ENCODE measurements around the gene WDTC1. TPM values are rescaled to one million over a fixed set of nuclear protein-coding genes. Genes with fewer than 3 reads are reported as not detected.

Gene WDTC1
- total RNA-seq, 1 experiment from 2014 or later: 26.6 TPM

DNA sequence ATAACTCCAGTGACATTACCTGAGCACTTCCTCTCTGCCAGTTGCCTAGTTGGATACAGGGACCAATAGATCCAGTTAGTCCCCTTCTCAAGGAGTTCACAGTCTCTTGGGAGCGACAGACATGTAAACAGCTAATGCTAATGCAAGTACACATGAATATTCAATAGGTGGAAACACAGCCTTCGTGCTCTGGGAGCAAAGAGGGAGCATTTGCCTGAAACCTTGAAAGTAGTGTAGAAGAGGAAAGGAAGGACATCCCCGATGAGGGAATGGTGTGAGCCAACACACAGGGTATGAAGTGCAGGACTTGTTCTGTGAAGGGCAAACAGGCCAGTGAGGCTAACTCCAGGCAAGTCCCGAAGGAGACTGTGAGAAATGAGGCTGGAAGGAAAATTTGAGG is 83.7 kb downstream of the WDTC1 start:
- no peak for DNase-seq (ENCODE audit: low read depth, low spot score)
- TF ChIP-seq CEBPB (IDR thresholded peaks at IDR 0.05; ENCODE audit: low read depth): no peak
- TF ChIP-seq, protein P1, sequence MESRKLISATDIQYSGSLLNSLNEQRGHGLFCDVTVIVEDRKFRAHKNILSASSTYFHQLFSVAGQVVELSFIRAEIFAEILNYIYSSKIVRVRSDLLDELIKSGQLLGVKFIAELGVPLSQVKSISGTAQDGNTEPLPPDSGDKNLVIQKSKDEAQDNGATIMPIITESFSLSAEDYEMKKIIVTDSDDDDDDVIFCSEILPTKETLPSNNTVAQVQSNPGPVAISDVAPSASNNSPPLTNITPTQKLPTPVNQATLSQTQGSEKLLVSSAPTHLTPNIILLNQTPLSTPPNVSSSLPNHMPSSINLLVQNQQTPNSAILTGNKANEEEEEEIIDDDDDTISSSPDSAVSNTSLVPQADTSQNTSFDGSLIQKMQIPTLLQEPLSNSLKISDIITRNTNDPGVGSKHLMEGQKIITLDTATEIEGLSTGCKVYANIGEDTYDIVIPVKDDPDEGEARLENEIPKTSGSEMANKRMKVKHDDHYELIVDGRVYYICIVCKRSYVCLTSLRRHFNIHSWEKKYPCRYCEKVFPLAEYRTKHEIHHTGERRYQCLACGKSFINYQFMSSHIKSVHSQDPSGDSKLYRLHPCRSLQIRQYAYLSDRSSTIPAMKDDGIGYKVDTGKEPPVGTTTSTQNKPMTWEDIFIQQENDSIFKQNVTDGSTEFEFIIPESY (IDR thresholded peaks at IDR 0.05; ENCODE audit: extremely low read depth, insufficient replicate concordance, low read length): no peak
- TF ChIP-seq POLR2AphosphoS5 (IDR thresholded peaks at IDR 0.05; ENCODE audit: low read depth, low read length): no peak
- no peak for TF ChIP-seq CBX3 (IDR thresholded peaks at IDR 0.05; ENCODE audit: low read depth)
- TF ChIP-seq, protein P2, sequence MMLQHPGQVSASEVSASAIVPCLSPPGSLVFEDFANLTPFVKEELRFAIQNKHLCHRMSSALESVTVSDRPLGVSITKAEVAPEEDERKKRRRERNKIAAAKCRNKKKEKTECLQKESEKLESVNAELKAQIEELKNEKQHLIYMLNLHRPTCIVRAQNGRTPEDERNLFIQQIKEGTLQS (IDR thresholded peaks at IDR 0.05): no peak
- no peak for TF ChIP-seq SP1 (IDR thresholded peaks at IDR 0.05; ENCODE audit: low read depth)
- TF ChIP-seq EGR1 (IDR thresholded peaks at IDR 0.05; ENCODE audit: low read depth): no peak
- no peak for TF ChIP-seq EZH2 (IDR thresholded peaks at IDR 0.05)
- no peak for TF ChIP-seq YY1 (IDR thresholded peaks at IDR 0.05; ENCODE audit: extremely low read depth, insufficient replicate concordance, low read depth, low read length)
- no peak for TF ChIP-seq EZH2phosphoT487 (IDR thresholded peaks at IDR 0.05; ENCODE audit: borderline replicate concordance)
- TF ChIP-seq SIN3A (IDR thresholded peaks at IDR 0.05; ENCODE audit: low read depth): no peak
- TF ChIP-seq, protein P3, sequence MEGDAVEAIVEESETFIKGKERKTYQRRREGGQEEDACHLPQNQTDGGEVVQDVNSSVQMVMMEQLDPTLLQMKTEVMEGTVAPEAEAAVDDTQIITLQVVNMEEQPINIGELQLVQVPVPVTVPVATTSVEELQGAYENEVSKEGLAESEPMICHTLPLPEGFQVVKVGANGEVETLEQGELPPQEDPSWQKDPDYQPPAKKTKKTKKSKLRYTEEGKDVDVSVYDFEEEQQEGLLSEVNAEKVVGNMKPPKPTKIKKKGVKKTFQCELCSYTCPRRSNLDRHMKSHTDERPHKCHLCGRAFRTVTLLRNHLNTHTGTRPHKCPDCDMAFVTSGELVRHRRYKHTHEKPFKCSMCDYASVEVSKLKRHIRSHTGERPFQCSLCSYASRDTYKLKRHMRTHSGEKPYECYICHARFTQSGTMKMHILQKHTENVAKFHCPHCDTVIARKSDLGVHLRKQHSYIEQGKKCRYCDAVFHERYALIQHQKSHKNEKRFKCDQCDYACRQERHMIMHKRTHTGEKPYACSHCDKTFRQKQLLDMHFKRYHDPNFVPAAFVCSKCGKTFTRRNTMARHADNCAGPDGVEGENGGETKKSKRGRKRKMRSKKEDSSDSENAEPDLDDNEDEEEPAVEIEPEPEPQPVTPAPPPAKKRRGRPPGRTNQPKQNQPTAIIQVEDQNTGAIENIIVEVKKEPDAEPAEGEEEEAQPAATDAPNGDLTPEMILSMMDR (IDR thresholded peaks at IDR 0.05 in 2 of 3, conservative IDR thresholded peaks at IDR 0.05 in 1 of 3; ENCODE audit: borderline replicate concordance in 1 of 3, insufficient read depth in 1 of 3, low read depth in 2 of 3, low read length in 2 of 3): no peak
- no peak for TF ChIP-seq TCF7L2 (IDR thresholded peaks at IDR 0.05; ENCODE audit: borderline replicate concordance, extremely low read depth, insufficient read depth, insufficient read length)
- no peak for TF ChIP-seq FOSL1 (IDR thresholded peaks at IDR 0.05; ENCODE audit: low read depth)
- TF ChIP-seq SRF (IDR thresholded peaks at IDR 0.05; ENCODE audit: low read depth): no peak
- TF ChIP-seq POLR2A (IDR thresholded peaks at IDR 0.05; ENCODE audit: borderline replicate concordance, extremely low read depth, insufficient read depth, insufficient read length): no peak
- TF ChIP-seq RAD21 (IDR thresholded peaks at IDR 0.05; ENCODE audit: low read depth): no peak
- no peak for TF ChIP-seq ELF1 (IDR thresholded peaks at IDR 0.05; ENCODE audit: borderline replicate concordance, low read depth)
- no peak for TF ChIP-seq ZFX (IDR thresholded peaks at IDR 0.05)
- H3K4me2 ChIP-seq (ENCODE audit: low read length): no peak overlapping the region
- no peak overlapping the region for H3K9ac ChIP-seq (ENCODE audit: low read length)
- POLR2A ChIA-PET: no interaction called here
- RAD21 ChIA-PET (ENCODE audit: low non-redundant PET in 1 of 2, low total read pairs in 2 of 2, uncharacterized antibody in 2 of 2, unreplicated experiment in 2 of 2): no interaction called here
- 0 out of 4 replicates have a peak, but pooled peaks cover 0 to 4% of the 10 kb centered on the region in 2 experiments for H3K36me3 ChIP-seq (ENCODE audit: control insufficient read depth in 1 of 2, insufficient read depth in 2 of 2, low read length in 2 of 2)
- no peaks in the 10 kb centered on the region for H3K9me3 ChIP-seq (ENCODE audit: control insufficient read depth in 1 of 2, insufficient read depth in 1 of 2, low read depth in 1 of 2, low read length in 2 of 2)
- H3K27me3 ChIP-seq (ENCODE audit: insufficient read depth, low read length): no peaks in the 10 kb centered on the region
- H3K79me2 ChIP-seq (ENCODE audit: insufficient read depth, low read length): peaks cover 10% of the 10 kb centered on the region
- H3K4me1 ChIP-seq (ENCODE audit: control insufficient read depth in 1 of 2, insufficient read depth in 2 of 2, low read length in 2 of 2): peaks cover under 1 to 15% of the 10 kb centered on the region in 2 experiments; a peak in 3 of 4 replicates
- BruUV-seq (replicated peaks): no TSS peak
- H3K9me2 ChIP-seq (ENCODE audit: insufficient read depth): no peaks in the 10 kb centered on the region
- ATAC-seq: no peak
- H3K27ac ChIP-seq (ENCODE audit: low read depth, low read length): no peak overlapping the region
- no peak overlapping the region for H2AFZ ChIP-seq (ENCODE audit: low read depth, low read length, poor library complexity, severe bottlenecking)
- intact Hi-C loops (cut with micrococcal nuclease): no loop called here
- H4K20me1 ChIP-seq (ENCODE audit: insufficient read depth): no peaks in the 10 kb centered on the region
- H3K4me3 ChIP-seq (replicated peaks in 1 of 2; ENCODE audit: low read depth in 1 of 2, low read length in 2 of 2): no peak overlapping the region
- CTCF ChIA-PET: no interaction called here

Data from HCT116 (cell line).